ENCODE results near the gene RGN.
"Not testable (repeated sequence)": the region's sequence is repeated elsewhere in the genome, so short reads cannot be mapped to it uniquely, and the experiment has no call there.

RGN gene

GRCh38 chrX:47116551-47117110 is 38.4 kb downstream of the RGN start:
- not testable (repeated sequence) for DNase-seq (ENCODE audit: low read depth in 1 of 2, low spot score in 1 of 2)

DNA sequence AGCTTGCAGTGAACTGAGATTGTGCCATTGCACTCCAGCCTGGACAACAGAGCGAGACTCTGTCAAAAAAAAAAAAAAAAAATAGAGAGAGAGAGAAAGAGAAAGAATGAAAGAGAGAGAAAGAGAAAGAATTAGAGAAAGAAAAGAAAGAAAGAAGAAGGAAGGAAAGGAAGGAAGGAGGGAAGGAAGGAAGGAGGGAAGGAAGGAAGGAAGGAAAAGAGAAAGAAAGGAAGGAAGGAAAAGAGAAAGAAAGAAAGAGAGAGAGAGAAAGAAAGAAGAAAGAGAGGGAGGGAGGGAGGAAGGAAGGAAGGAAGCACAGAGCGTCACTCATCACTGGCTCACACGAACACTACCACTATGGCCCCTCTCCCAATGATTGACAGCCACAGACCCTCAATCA is 46.2 kb downstream of the RGN start:
- DNase-seq (ENCODE audit: low read depth in 1 of 2, low spot score in 1 of 2), result not testable (repeated sequence)

- DNase-seq (ENCODE audit: low read depth in 1 of 2, low spot score in 1 of 2), result peak; percentile 75 to 85
Observed at GRCh38 chrX:47129157-47129898, 51.1 kb downstream of the RGN start.

DNA sequence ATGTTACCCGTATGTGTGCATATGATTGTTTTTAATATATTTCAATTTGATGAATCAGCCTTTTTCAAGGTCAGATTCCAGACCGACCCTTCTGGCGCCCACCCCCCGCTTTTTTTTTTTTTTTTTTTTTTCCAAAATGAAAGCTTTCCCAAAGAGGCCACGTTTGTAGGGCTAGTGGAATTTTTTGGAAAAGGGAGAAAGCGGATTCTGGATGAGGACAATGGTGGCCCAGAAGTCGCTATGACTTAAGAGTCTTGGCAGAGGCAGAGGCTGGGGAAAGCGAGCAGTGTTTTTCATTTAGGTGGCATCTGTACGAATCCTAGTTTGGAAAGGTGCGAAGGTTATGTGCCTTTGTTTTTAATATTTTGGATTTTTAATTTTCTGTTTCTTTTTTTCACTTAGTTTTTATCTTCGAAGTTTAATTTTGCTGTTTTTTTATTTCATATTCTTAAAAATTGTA is 51.7 kb downstream of the RGN start:
- DNase-seq (ENCODE audit: low read depth in 1 of 2, low spot score in 1 of 2), result no peak

GRCh38 chrX:47133493-47133892 is 55.2 kb downstream of the RGN start:
- no peak for DNase-seq (ENCODE audit: low read depth in 1 of 2, low spot score in 1 of 2)

GRCh38 chrX:47135650-47136049 is 57.4 kb downstream of the RGN start:
- not testable (repeated sequence) for DNase-seq (ENCODE audit: low read depth in 1 of 2, low spot score in 1 of 2)

DNA sequence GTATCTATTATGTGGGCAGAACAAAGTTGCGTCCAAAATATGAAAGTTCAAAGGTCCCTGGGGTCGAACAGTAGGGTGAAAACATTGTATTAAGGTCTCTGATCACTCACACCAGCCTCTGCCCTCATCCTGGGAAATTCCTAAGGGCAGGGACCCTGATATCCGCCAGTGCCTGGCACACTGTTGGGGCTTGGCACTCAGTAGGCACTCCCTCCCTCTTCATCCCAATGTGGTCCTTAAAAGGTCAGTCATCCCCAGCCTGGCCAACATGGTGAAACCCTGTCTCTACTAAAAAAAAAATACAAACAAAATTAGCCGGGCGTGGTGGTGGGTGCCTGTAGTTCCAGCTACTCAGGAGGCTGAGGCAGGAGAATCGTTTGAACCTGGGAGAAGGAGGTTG is 59.9 kb downstream of the RGN start:
- no peak for DNase-seq (ENCODE audit: low read depth in 1 of 2, low spot score in 1 of 2)

All from activated CD4-positive, alpha-beta T cell treated with anti-CD3 and anti-CD28 coated beads, Interleukin-2, amount 50 U/mL, for 24 hours (primary cell).